ENCODE results near the gene STXBP5. TPM values are rescaled to one million over a fixed set of nuclear protein-coding genes. Genes with fewer than 3 reads are reported as not detected.

The STXBP5 gene
- total and polyA plus RNA-seq, 2 of the 13 experiments (the other 11 are each of a cell fraction or from before 2014, with no cell fraction given): 8.8 to 19.4 TPM

DNA sequence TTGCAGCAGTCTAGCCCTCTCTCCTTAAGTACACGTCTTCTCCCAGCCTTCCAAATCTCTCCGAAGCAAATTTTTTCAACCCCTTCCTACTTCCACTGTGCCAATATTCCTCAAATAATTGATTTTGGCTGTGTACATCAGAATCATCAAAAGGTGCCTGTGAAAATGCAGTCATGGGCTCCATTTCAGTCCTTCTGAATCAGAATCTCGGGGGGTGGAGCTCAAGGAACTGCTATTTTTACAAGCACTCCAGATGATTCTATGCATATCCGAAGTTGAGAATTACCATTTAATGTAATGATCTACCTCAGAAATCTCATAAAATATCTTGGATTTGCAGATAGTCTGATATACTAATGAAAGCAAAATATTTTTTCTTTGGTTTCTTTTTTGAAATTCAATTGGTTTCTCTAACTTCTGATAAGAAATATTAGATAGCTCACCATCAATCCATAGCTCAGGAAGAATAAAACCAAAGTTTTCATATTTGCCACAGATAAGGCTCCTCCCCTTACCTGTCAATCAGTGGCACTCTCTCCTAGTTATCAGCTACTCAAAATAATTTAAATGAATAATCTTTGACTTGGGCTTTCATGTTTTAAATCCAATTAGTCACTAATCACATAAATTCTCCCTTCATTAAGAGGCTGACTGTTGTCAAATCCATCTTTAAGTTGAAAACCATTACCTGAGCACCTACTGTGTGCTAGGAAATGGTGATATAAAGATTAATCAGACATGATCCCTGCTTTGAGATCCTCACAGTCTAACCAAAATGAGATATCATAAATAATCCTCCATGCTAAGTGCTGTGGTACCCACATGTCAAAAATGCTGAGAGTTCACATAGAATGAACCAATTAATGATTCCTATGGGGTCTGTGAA lies 36.4 kb upstream of the STXBP5 start:
- no TSS peak for BruUV-seq (replicated peaks)
- WGBS (ENCODE audit: low lambda C conversion rate): 12% methylated on average over 4 of the region's 4 CpGs
- Histone ChIP-seq H3K9ac (ENCODE audit: insufficient read depth, low read depth, low read length) (no peak overlapping the region), H2AFZ (ENCODE audit: low read length) (no peak overlapping the region), H3K79me2 (ENCODE audit: insufficient read depth, low read length) (no peaks in the 10 kb centered on the region), H3K27ac (ENCODE audit: extremely low read length, insufficient read depth, low read length) (no peak overlapping the region), H3K4me2 (ENCODE audit: low read depth, low read length) (no peak overlapping the region), H3K9me3 (ENCODE audit: low read length) (no peaks in the 10 kb centered on the region), H3K4me1 (ENCODE audit: insufficient read depth, low read length) (no peaks in the 10 kb centered on the region), H3K27me3 (ENCODE audit: control insufficient read depth in 1 of 2, insufficient read depth in 2 of 2, low read length in 2 of 2) (no peaks in the 10 kb centered on the region), H3K36me3 (replicated peaks in 1 of 2; ENCODE audit: control insufficient read depth in 1 of 2, insufficient read depth in 2 of 2, low read length in 2 of 2) (no peaks in the 10 kb centered on the region), H3K4me3 (replicated peaks in 1 of 3; ENCODE audit: insufficient read depth in 1 of 3, low read depth in 2 of 3, low read length in 3 of 3) (no peak overlapping the region), H4K20me1 (ENCODE audit: insufficient read depth, low read length) (no peaks in the 10 kb centered on the region)
- no peak for DNase-seq (ENCODE audit: low spot score)
- intact Hi-C loops (cut with micrococcal nuclease; ENCODE audit: unreplicated experiment) (no loop called here), in situ Hi-C loops (cut with HindIII; ENCODE audit: extremely low pct_ligation_motif_present, low pct_unique_long_range_greater_than_20kb) (no loop called here)
- ChIA-PET POLR2A (no interaction called here), CTCF (ENCODE audit: low intra/inter-chr PET ratio, low total read pairs) (no interaction called here)
- TF ChIP-seq, protein P1, sequence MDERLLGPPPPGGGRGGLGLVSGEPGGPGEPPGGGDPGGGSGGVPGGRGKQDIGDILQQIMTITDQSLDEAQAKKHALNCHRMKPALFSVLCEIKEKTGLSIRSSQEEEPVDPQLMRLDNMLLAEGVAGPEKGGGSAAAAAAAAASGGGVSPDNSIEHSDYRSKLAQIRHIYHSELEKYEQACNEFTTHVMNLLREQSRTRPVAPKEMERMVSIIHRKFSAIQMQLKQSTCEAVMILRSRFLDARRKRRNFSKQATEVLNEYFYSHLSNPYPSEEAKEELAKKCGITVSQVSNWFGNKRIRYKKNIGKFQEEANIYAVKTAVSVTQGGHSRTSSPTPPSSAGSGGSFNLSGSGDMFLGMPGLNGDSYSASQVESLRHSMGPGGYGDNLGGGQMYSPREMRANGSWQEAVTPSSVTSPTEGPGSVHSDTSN (CRISPR knock-in tag; IDR thresholded peaks at IDR 0.05): no peak
- no peak for TF ChIP-seq EED (CRISPR knock-in tag; IDR thresholded peaks at IDR 0.05)
- no peak for TF ChIP-seq ZBTB3 (CRISPR knock-in tag; IDR thresholded peaks at IDR 0.05; ENCODE audit: borderline replicate concordance, low read depth)
- TF ChIP-seq ZKSCAN1 (IDR thresholded peaks at IDR 0.05; ENCODE audit: low read length): peak; percentile 37; the same call in 1 of the 2 replicates
- no peak for FAIRE-seq
- no peak for ATAC-seq

DNA sequence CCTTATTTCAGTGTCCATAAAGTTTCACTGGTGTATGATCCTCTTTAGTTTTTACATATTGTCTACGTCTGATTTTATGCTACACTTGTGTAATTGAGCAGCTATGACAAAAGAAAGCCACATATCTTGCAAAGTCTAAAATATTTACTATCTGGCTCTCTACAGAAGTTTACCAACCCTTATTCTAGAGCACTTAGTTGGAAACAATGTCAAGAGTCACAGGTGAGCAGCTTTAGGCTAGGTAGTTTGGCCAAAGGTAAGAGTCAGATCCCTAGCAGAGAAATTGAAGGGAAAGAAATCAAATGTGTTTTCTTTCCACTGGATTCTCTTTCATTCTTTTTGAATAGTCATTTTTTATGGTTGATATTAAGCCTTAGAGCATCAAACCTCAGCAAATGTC lies 34.7 kb upstream of the STXBP5 start:
- H3K27me3 ChIP-seq (ENCODE audit: control insufficient read depth in 1 of 2, insufficient read depth in 2 of 2, low read length in 2 of 2): no peaks in the 10 kb centered on the region
- CTCF ChIA-PET (ENCODE audit: low intra/inter-chr PET ratio, low total read pairs): no interaction called here
- POLR2A ChIA-PET: no interaction called here
- H3K4me1 ChIP-seq (ENCODE audit: insufficient read depth, low read length): no peaks in the 10 kb centered on the region
- no peaks in the 10 kb centered on the region for H3K79me2 ChIP-seq (ENCODE audit: insufficient read depth, low read length)
- H3K36me3 ChIP-seq (replicated peaks in 1 of 2; ENCODE audit: control insufficient read depth in 1 of 2, insufficient read depth in 2 of 2, low read length in 2 of 2): no peaks in the 10 kb centered on the region
- BruUV-seq (replicated peaks): no TSS peak
- no peak overlapping the region for H3K4me3 ChIP-seq (replicated peaks in 1 of 3; ENCODE audit: insufficient read depth in 1 of 3, low read depth in 2 of 3, low read length in 3 of 3)
- no peak overlapping the region for H3K9ac ChIP-seq (ENCODE audit: insufficient read depth, low read depth, low read length)
- intact Hi-C loops (cut with micrococcal nuclease; ENCODE audit: unreplicated experiment): no loop called here
- H3K27ac ChIP-seq (ENCODE audit: extremely low read length, insufficient read depth, low read length): no peak overlapping the region
- in situ Hi-C loops (cut with HindIII; ENCODE audit: extremely low pct_ligation_motif_present, low pct_unique_long_range_greater_than_20kb): no loop called here
- no peaks in the 10 kb centered on the region for H3K9me3 ChIP-seq (ENCODE audit: low read length)
- DNase-seq (ENCODE audit: low spot score) (no peak), FAIRE-seq (no peak), ATAC-seq (no peak)
- WGBS (ENCODE audit: low lambda C conversion rate): 24% methylated on average over 1 of the region's 1 CpG
- H3K4me2 ChIP-seq (ENCODE audit: low read depth, low read length): no peak overlapping the region
- no peak overlapping the region for H2AFZ ChIP-seq (ENCODE audit: low read length)
- H4K20me1 ChIP-seq (ENCODE audit: insufficient read depth, low read length): no peaks in the 10 kb centered on the region
- TF ChIP-seq RXRB (CRISPR knock-in tag; IDR thresholded peaks at IDR 0.05; ENCODE audit: borderline replicate concordance): no peak
- no peak for TF ChIP-seq ZNF20 (CRISPR knock-in tag; IDR thresholded peaks at IDR 0.05)
- no peak for TF ChIP-seq KLF13 (CRISPR knock-in tag; IDR thresholded peaks at IDR 0.05)
- no peak for TF ChIP-seq DMTF1 (CRISPR knock-in tag; IDR thresholded peaks at IDR 0.05)
- TF ChIP-seq ZFP62 (CRISPR knock-in tag; IDR thresholded peaks at IDR 0.05): no peak
- no peak for TF ChIP-seq ZNF275 (CRISPR knock-in tag; IDR thresholded peaks at IDR 0.05; ENCODE audit: borderline replicate concordance)
- no peak for TF ChIP-seq TERF1 (CRISPR knock-in tag; IDR thresholded peaks at IDR 0.05)
- TF ChIP-seq ZNF350 (CRISPR knock-in tag; IDR thresholded peaks at IDR 0.05; ENCODE audit: borderline replicate concordance, low read depth): no peak
